ENCODE data around the gene TOMM6.
A peak's percentile ranks its signal among the peaks of the same experiment; 100 is the strongest.
"Not testable (repeated sequence)": the region's sequence is repeated elsewhere in the genome, so short reads cannot be mapped to it uniquely, and the experiment has no call there.

TOMM6 gene

DNA sequence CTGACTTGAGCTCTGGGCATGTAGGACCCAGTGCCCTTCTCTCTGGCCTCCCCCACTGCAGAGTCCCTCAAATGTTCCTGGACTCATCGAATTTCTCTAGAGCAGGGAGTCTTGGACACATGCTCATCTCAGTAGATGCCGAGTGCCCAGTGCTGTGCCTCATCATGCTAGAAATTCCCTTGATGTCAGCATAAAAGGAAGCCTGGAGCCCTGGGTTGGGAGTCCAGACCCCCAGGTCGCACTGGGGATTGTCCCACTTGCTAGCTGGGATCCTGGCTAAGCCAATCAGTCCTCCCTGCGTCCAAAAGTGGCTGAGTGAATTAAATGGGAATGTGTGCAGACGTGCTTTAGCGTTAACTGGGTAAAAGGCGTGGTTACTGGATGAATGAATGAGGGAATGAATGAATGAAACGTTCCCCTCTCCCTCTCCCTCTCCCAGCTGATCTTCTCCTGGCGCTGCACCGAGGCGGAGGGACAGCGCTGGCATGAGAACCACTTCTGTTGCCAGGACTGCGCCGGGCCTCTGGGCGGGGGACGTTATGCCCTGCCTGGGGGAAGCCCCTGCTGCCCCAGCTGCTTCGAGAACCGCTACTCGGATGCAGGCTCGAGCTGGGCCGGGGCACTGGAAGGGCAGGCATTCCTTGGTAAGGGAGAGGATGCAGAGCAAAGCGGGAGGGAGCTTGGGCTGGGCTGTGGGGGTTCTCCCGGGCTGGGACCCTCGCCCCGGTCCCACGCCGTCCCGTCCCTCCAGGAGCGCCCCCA, 1.6 kb upstream of the TOMM6 start:
- no peak for DNase-seq

DNA sequence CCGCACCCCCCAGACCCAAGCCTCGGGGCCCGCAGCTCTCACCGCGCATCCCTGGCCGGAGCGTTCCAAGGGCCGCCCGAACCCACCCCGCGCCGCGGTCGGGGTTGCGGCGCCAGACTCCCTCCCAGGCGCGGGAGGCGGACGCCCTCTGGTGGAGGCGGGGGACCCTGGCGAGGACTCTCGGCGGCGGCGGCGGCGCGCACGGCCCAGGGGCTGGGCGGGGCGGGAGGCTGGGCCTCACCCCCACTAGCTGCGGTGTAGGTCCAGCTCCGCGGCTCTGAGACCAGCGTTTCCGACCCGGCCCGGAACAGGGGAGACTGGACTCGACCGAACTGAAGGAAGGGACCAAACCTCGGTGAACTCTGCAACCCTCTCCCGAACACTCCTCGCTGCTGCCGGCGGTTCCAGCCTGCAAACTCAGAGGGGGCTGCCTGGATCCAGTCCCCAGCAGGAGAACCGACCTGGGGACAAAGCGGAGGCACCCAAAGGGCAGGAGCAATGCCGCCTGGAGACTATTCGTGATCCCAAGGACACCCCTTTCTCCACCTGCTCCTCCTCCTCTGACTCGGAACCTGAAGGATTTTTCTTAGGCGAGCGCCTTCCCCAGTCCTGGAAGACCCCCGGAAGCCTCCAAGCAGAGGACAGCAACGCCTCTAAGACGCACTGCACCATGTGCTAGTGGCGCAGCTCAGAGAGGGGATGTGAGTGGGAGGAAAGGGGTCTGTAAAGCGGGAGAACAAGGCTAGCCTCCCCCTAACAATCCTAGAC, 859 bp upstream of the TOMM6 start:
- peak; percentile 92 for DNase-seq

DNA sequence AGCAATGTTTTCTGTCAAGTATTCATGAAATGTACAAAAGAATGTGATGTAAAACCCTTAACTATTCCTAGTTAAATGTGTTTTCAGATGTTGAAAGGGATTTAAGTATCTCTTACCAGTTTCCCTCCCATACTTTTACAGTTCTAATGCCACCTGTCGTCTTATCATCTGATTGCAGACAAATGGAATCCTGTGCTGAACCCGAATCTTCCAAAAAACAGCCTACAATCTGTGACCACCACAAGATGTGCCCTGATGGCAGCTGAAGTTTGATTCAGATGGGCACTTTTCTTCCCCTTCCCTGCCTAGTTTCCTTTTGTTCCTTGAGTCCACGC, 1.9 kb downstream of the TOMM6 start:
- no peak for DNase-seq

DNA sequence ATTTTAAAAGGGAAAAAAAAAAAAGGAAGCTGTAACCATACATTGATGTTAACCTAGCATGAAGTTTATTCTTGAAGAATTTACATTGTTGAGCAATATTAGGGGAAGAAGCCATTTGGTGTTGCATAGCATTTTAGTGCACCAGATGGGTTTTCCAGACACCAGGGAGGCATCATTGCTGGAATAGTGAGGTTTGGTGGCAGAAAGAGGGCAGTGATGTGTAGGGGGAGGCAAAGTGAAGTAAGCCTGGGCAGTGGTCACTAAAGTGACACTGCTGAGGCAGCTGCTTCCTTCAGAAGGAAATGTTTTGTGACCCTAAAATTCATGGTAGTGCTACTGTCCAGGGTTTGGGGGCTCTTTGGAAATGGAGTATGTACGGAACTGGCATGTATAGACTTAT, 2.6 kb downstream of the TOMM6 start:
- DNase-seq, result no peak

DNA sequence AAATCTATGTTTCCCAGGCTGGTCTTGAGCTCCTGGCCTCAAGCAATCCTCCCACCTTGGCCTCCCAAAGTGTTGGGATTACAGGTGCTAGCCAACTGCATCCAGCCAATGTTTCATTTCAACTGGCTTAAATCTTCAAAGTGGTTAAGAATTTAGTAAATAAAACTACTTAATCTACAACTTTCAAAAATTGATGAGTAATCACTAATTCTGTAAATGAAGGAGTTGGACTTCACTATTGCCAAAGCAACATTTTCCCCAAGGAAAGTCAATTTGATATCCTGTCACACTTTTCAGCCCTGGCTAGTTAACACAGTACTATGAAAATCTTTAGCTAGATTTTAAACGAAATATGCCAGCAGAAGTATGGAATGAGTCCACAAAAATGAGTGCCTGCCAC, 3.8 kb downstream of the TOMM6 start:
- no peak for DNase-seq

DNA sequence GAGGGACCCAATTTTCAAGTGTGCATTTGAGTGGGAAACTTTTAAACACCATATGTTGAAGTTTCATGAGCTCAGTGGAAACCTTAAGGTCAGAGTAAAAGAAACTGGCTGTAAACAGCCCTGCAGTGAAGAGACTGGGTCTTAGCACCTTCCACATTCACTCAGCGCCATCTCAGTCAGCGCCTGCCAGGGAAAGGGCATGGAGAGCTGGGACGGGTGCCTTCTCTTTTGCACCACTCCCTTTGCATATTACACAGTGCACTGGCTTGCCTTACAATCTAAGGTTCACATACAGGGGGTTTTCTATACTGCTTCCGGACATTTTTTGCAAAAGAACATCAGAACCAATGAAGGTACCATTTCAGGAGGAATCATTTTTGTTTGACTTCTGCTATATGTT, 4.5 kb downstream of the TOMM6 start:
- DNase-seq, result no peak

DNA sequence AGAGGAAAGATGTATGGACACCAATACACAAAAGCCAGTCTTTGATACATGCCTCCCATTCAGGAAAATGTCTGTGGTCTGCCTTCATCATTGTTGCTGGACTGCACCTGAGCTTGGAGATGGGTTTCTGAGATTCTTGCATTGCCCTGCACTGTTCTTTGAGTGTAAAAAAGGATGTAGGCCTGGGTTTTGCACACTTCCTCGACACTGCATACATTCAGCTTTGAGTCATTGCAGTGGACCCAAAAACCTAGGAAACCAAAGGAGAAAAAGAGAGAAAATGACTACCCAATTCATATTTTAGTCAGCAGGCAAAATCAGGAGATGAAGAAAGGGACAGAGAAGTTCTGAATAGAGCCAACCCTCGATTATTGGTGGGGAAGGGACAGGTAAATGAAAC, 9.0 kb downstream of the TOMM6 start:
- DNase-seq, result no peak

DNA sequence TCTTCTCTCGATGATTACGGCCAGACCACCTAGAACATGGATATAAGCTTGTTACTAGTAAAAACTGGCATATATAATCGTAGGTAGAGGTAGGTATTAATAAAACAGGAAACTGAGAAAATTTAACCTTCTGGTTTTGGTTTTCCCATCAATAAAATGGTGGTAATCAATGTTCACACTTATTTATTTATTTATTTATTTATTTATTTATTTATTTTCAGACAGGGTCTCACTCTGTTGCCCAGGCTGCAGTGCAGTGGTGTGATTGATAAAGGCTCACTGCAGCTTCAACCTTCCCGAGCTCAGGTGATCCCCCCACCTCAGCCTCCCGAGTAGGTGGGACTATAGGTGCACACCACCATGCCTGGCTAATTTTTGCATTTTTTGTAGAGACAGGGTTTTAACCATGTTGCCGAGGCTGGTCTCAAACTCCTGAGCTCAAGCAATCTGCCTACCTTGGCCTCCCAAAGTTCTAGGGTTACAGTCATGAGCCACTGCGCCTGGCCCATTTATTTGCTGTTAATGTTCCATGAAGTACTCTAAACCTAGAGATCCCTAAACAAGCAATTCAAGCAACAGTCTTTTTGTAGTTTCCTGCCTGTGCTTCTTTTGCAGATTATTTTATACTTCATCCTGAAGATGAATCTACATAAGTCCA, 11.5 kb downstream of the TOMM6 start:
- no peak for DNase-seq

DNA sequence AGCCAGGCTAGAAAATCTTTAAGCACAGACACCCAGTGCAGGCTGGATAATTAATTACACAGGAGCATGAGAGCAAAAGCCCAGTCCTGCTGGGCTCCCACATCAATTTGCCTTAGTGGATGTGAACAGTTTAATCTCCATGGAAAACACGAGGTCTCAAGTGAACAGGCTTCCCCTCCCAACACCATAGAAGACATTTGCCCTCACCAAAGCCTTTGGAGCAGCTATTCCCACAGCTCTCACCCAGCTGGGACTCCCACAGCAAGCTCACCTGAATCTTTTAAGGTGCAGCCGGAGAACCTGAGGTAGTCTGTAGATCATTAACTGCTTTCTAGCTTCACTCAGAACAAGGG, 12.0 kb downstream of the TOMM6 start:
- DNase-seq, result no peak

DNA sequence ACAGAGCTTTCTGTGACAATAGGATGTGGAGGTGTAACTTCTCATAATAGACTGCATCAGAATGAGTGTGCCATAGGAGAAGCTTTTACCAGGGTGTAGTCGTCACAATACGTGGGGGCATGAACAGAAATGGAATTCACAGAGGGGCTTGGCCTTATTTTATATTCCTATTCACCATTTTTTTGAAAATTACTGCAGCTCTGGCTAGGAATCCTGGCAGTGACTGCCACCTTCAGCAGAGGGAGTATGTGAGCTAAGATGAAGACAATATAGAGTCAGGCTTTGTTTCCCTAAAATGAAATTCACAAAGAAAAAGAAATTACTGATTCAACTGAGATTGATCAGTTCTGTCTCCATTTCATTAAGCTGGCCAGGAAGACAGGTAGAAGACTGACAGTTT, 13.9 kb downstream of the TOMM6 start:
- no peak for DNase-seq

DNA sequence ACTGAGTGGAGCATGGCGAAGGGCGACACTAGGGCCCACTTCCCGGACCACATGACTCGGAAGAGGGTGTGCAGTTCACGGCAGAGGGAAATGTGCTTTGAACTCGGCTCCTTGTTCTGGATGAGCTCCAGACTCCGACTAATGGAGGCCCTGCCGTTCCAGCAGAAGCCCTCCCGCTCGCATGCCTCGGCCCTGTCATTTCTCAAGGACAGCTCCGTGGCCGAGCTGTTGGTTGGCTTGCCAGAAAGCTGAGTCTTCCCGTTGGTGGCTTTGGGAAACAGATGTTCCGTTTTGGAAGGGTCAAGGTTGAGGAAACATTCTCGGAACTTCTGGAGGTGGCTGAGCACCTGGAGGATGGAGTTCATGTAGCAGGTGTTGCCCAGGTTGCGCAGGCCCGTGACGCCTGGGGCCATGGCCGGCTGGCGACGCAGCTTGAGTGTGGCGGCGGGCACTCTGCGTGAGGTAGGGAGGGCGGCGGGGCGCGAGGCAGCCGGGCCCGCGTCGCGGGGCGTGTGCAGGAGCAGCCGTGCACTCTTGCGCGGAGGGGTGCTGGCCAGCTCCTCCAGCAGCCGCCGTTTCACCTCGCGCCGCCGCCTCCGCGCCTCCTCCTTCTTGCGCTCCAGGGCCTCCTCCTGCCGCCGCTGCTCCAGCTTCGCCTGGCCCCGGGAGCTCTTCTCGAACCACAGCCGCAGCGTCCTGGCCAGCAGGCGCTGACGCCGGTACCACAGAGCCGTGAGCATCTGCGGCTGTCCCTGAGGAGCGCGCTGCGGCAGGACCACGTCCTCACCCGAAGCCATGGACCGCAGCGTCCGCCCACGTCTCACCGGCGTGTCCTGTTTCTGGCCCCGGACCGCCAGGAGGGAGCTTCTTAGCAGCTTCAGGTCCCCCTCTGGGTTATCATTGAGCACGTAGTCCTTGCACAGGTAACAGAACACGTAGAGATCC, 18.6 kb downstream of the TOMM6 start:
- no peak for DNase-seq

DNA sequence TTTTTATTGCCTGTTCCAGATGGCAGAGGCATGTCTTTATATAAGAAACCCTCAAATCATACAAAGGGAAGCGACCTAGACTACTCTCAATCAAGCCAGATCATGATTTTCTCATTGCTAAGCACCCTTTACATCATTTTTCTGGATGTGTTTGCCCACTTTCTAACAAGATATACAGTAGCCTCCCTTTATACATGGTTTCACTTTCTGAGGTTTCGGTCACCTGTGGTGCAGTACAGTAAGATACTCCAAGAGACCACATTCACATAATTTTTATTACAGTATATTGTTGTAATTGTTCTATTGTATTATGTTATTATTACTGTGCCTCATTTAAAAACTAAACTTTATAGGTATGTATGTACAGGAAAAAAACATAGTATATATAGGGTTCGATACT, 23.6 kb downstream of the TOMM6 start:
- DNase-seq, result no peak

DNA sequence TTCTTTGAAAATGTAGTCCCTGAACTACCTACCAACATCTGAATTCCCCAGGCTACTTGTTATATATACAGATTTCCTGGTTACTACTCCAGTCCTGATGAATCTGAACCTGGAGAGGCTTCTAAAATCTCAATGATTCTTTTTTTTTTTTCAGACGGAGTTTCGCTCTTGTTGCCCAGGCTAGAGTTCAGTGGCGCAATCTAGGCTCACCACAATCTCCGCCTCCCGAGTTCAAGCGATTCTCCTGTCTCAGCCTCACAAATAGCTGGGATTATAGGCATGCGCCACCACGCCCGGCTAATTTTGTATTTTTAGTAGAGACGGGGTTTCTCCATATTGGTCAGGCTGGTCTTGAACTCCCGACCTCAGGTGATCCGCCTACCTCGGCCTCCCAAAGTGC, 24.5 kb downstream of the TOMM6 start:
- DNase-seq, result not testable (repeated sequence)

DNA sequence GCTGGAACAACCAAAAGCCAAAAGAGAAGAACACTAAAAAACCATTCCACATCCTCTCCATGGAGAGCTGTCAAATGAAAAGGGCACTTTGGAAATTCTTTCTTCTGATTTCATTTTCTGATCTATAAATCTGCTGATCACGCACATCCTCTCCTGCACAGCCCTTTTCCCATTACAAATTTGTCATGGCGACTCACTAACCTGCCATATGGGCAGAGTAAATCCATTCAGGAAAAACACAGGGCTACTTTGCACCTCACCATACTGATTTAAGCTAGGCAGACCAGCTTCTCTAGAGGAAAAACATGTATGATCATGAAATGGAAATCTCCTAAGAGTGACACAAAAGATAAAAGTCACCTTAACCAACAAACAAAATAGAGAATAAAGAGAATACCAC, 26.0 kb downstream of the TOMM6 start:
- no peak for DNase-seq

DNA sequence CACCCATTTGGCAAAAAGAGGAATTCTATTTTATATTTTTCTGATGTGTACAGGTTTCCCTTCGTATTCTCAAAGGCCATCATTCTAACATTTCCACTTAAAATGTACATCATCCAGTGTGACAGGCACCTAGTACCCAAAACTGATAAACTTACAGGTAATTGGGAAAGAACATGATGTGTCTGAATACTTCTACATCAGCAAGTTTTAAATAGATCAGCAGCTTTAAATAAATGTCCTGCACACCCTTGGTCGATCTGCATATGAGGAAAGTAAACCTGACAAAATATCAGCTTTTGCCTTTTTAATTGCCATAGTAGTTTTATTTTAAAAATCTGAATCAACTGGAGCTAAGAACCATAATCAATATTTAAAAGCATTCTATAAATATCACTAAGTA, 26.5 kb downstream of the TOMM6 start:
- DNase-seq, result no peak

DNA sequence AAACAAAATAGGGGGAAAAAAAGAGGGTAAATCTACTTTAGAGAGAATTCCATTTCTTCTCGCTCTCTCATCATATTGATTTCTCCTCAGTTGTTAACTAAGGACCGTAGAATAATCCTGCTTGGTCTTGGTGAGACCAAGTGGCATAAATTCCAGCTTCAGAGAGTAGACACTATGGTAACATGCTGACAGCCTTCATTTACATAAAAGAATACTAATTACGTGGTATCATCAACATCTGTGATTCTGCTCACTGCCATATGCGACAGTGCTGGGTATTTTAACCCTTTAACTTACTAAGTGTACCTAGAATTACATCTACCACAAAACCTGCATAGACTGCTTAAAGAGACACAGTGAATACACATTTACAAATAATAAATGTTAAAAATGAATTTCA, 27.1 kb downstream of the TOMM6 start:
- DNase-seq, result no peak

DNA sequence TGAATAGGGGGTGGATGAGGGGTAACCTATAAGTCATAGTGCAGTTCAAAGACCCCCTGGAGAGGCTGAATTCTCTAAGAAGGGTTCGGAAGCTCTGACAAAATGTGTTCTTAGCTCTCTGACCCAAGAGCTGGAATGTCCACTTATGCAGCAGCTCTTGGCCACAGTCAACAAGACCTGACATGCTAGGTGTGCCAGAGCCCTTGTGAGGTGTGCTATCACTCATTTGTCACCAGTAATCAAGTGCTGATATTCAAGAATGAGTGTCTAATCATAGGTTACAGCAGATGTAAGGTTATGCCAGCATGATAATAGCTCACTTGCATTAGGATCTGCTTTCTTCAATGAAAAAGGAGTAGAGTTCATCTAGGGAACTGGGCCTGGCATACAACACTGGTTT, 28.1 kb downstream of the TOMM6 start:
- no peak for DNase-seq

DNA sequence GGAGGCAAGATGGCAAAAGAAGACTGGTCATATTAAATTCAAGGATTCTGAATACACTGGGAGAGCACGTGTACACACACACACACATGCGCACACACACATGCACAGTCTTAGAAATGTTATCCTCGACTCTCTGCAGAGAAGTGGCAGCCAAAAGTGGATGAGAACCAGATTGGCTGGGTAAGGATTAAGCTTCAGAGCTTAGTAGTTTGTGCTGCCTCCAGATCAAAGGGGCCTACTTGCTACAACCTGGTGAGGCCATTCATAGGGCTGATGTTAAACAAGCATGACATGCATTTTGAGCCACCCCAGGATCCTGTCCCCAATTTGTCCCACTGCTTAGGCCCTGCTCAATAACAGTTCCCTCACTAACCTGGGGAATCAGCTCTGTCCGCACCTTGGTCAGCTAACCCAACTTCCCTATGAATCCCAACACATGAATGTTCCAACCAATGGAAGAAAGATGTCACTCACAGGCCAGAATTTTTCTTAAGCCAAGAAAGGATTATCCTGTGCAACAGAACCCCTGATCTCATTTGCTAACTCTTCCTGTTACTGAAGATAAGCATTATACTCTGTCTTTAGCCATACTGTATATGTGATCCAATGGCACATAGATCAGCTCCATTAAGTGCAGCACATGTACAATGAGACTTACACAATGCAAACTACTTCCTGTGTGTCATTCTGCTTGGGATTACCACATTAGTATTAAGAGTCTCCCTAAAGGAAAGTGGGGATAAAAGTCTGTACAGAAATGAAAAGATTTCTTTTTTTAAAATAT, 31.0 kb downstream of the TOMM6 start:
- DNase-seq, result no peak

DNA sequence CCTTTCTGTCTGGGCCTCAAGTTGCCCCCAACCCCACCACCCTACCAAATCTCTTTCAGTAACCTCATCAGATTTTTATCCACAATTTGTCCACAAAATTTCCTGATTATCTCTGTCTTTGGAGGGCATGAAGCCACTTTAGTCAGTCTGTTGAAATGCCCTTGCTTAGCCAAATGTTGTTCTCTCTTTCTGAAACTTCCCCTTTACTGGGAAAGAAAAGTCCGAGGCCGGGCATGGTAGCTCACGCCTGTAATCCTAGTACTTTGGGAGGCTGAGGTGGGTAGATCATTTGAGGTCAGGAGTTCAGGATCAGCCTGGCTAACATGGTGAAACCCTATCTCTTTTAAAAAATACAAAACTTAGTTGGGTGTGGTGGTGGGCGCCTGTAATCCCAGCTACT, 33.8 kb downstream of the TOMM6 start:
- DNase-seq, result no peak

DNA sequence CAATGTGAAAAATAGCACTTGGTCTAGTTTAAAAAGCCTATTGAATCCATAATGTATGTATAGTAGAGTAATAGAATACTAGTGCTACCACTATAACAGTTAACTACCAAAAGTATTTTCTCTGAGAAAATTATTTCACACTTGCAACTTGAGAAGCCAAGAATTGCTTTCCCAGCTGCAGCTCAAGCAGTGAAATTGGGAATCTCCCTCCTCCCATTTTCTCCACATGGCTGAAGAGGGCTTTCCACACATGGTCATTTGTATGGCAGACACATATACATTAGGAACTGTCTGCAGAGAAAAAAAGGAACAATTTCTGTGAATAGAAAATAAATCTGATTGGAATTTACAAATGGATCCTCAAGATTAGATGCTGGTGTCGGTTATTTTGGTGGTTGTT, 34.5 kb downstream of the TOMM6 start:
- DNase-seq, result no peak

DNA sequence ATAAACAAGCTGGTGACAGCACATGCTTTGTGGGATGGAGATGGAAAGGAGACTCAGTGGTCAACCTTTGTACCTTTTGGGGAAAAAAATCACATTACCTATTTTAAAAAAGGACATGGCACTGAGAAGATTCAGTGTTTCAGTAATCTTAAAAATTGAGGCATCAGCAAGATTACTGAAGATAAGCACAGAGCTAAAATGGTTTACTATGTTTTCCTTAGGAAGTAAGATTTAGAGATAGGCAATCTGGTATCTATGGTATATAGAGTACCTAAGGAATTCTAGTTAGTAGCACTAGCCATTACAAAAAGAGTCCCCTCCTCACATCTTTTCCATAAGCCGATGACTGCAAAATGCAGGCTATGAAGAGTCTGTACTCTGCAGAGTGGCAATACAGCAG, 35.7 kb downstream of the TOMM6 start:
- no peak for DNase-seq
